ENCODE measurements around the gene CD300LB. TPM values are rescaled to one million over a fixed set of nuclear protein-coding genes. Genes with fewer than 3 reads are reported as not detected.
"Not testable (repeated sequence)": the region's sequence is repeated elsewhere in the genome, so short reads cannot be mapped to it uniquely, and the experiment has no call there.

The CD300LB gene
- total RNA-seq, 1 donor from 2014 or later: not detected

- no peak for DNase-seq (ENCODE audit: low spot score)
- Mint-ChIP-seq H3K27ac (ENCODE audit: unreplicated experiment) (no peak overlapping the region), H3K4me3 (ENCODE audit: unreplicated experiment) (no peak overlapping the region), H3K36me3 (ENCODE audit: low read depth) (no peaks in the 10 kb centered on the region), H3K9me3 (ENCODE audit: low read depth) (peaks cover 14% of the 10 kb centered on the region), H3K4me1 (ENCODE audit: low read depth) (no peaks in the 10 kb centered on the region), H3K27me3 (ENCODE audit: low read depth) (peaks cover 30% of the 10 kb centered on the region)
- no peak for TF ChIP-seq CTCF (IDR thresholded peaks at IDR 0.05)
Observed at GRCh38 chr17:74521701-74522201, 9.5 kb downstream of the CD300LB start.

GRCh38 chr17:74520790-74521480 is 10.3 kb downstream of the CD300LB start:
- H3K27ac Mint-ChIP-seq (ENCODE audit: unreplicated experiment): no peak overlapping the region
- H3K9me3 Mint-ChIP-seq (ENCODE audit: low read depth): peaks cover 14% of the 10 kb centered on the region
- H3K4me3 Mint-ChIP-seq (ENCODE audit: unreplicated experiment): no peak overlapping the region
- H3K36me3 Mint-ChIP-seq (ENCODE audit: low read depth): no peaks in the 10 kb centered on the region
- H3K4me1 Mint-ChIP-seq (ENCODE audit: low read depth): no peaks in the 10 kb centered on the region
- DNase-seq (ENCODE audit: low spot score): no peak
- TF ChIP-seq CTCF (IDR thresholded peaks at IDR 0.05): no peak
- peaks cover 37% of the 10 kb centered on the region for H3K27me3 Mint-ChIP-seq (ENCODE audit: low read depth)

- no peak for TF ChIP-seq CTCF (IDR thresholded peaks at IDR 0.05)
- no peak overlapping the region for H3K4me3 Mint-ChIP-seq (ENCODE audit: unreplicated experiment)
- peaks cover 14% of the 10 kb centered on the region for H3K9me3 Mint-ChIP-seq (ENCODE audit: low read depth)
- no peak overlapping the region for H3K27ac Mint-ChIP-seq (ENCODE audit: unreplicated experiment)
- H3K4me1 Mint-ChIP-seq (ENCODE audit: low read depth): no peaks in the 10 kb centered on the region
- no peaks in the 10 kb centered on the region for H3K36me3 Mint-ChIP-seq (ENCODE audit: low read depth)
- no peak for DNase-seq (ENCODE audit: low spot score)
- H3K27me3 Mint-ChIP-seq (ENCODE audit: low read depth): peaks cover 32% of the 10 kb centered on the region
Observed at GRCh38 chr17:74520016-74520434, 11.2 kb downstream of the CD300LB start.

- not testable (repeated sequence) for H3K36me3 Mint-ChIP-seq (ENCODE audit: low read depth); H3K27ac Mint-ChIP-seq (ENCODE audit: unreplicated experiment); H3K4me1 Mint-ChIP-seq (ENCODE audit: low read depth); H3K4me3 Mint-ChIP-seq (ENCODE audit: unreplicated experiment); DNase-seq (ENCODE audit: low spot score)
- Mint-ChIP-seq H3K27me3 (ENCODE audit: low read depth) (peaks cover 27% of the 10 kb centered on the region), H3K9me3 (ENCODE audit: low read depth) (peaks cover 25% of the 10 kb centered on the region)
Observed at GRCh38 chr17:74518413-74518981, 12.8 kb downstream of the CD300LB start.

- Mint-ChIP-seq H3K4me1 (ENCODE audit: low read depth) (peaks cover 6% of the 10 kb centered on the region), H3K27me3 (ENCODE audit: low read depth) (peaks cover 30% of the 10 kb centered on the region), H3K9me3 (ENCODE audit: low read depth) (peaks cover 22% of the 10 kb centered on the region), H3K27ac (ENCODE audit: unreplicated experiment) (no peak overlapping the region), H3K4me3 (ENCODE audit: unreplicated experiment) (no peak overlapping the region), H3K36me3 (ENCODE audit: low read depth) (peaks cover 6% of the 10 kb centered on the region)
- TF ChIP-seq CTCF (IDR thresholded peaks at IDR 0.05): no peak
- DNase-seq (ENCODE audit: low spot score): no peak
Observed at GRCh38 chr17:74516561-74517328, 14.5 kb downstream of the CD300LB start.
